Stomach (tissue), 9 donors: ENCODE measurements around the gene C7orf33. TPM values are rescaled to one million over a fixed set of nuclear protein-coding genes. Genes with fewer than 3 reads are reported as not detected.
"Not testable (repeated sequence)": the region's sequence is repeated elsewhere in the genome, so short reads cannot be mapped to it uniquely, and the experiment has no call there.

ENCODE experiments used
- DNase-seq, 2 donors: peaks; one replicate each; pipeline versions ENCODE4 v3.0.0 to v3.0.0-alpha.2; 2013 to 2019
- H3K27ac ChIP-seq, 5 donors: fragments of 200-600 bp in 4 of 5; sonication (generic) in 4 of 5; one replicate each; pipeline ENCODE4 v1.5.1; 2013 to 2019; ENCODE audit warnings: mild to moderate bottlenecking in 1 of 5, moderate library complexity in 1 of 5
- H3K27me3 ChIP-seq, 3 donors: fragments of 200-600 bp; sonication (generic); one replicate each; pipeline ENCODE4 v1.5.1; 2017 to 2019; ENCODE audit warnings: mixed run types in 1 of 3
- H3K36me3 ChIP-seq, 4 donors: fragments of 200-600 bp; sonication (generic); 1 replicate in 3 of 4; 2 replicates in 1 of 4; pipeline ENCODE4 v1.5.1; 2016 to 2019
- H3K4me1 ChIP-seq, 4 donors: fragments of 200-600 bp; sonication (generic); one replicate each; pipeline ENCODE4 v1.5.1; 2016 to 2019
- H3K4me3 ChIP-seq, 4 donors: fragments of 200-600 bp; sonication (generic) in 3 of 4; one replicate each; pipeline ENCODE4 v1.5.1; 2016 to 2019; ENCODE audit warnings: mild to moderate bottlenecking in 1 of 4
- H3K9me3 ChIP-seq, 4 donors: fragments of 200-600 bp; sonication (generic); one replicate each; pipeline ENCODE4 v1.5.1; 2016 to 2019
- EP300 ChIP-seq: sonication (generic); formaldehyde crosslinking; IDR thresholded peaks from one replicate; pipeline ENCODE4 v1.6.1; 2017; ENCODE audit warnings: antibody characterized with exemption
- POLR2A ChIP-seq, 4 donors: fragments of 450-650 bp; IDR thresholded peaks; one replicate each; pipeline ENCODE4 v1.6.1; 2016; ENCODE audit warnings: antibody characterized with exemption in 4 of 4, control low read depth in 2 of 4, mild to moderate bottlenecking in 1 of 4, moderate library complexity in 1 of 4
- POLR2AphosphoS5 ChIP-seq, 3 donors: sonication (generic); formaldehyde crosslinking; IDR thresholded peaks; one replicate each; pipeline ENCODE4 v1.6.1; 2016; ENCODE audit warnings: antibody characterized with exemption in 3 of 3
- WGBS, 5 donors: extraction: QIAGEN DNeasy Blood & Tissue Kit in 3 of 5; methylation state at CpG; one replicate each; pipeline versions ENCODE4 v1.1.5 to v1.1.7; 2013 to 2018; 5-methylcytosine and 5-hydroxymethylcytosine counted together
- intact Hi-C: fragments of 100-400 bp; cut with DNase I; formaldehyde crosslinking; loops from one replicate; pipeline ENCODE4 v1.15.1; 2023; ENCODE audit warnings: low total_unique reads
- polyA plus RNA-seq, 3 donors: library from polyadenylated mRNA; stranded (reverse); fragments of 200-250 nt; gene quantifications; one replicate each; pipeline ENCODE4 v1.2.3, GENCODE V29; 2013
- total RNA-seq, 5 donors: library from RNA; depleted of rRNA; stranded (reverse); fragments of >200 nt; gene quantifications; one replicate each; pipeline versions ENCODE4 v1.1.0 to v1.2.3, GENCODE V29; 2014 to 2016
- TF ChIP-seq, protein P1 (sequence below), 7 experiments: fragments of 450-650 bp in 4 of 7; fragments of 200-600 bp in 3 of 7; sonication (generic) in 3 of 7; IDR thresholded peaks; one replicate each; pipeline ENCODE4 v1.5.1; 2016 to 2019; ENCODE audit warnings: antibody characterized with exemption in 7 of 7, control low read depth in 2 of 7, mild to moderate bottlenecking in 1 of 7
- donor health status: healthy with polysubstance abuse.
- donor health status: Bipolar disorder and iron deficiency.
- donor health status: healthy.

The C7orf33 gene
- total and polyA plus RNA-seq, 8 donors: not detected

DNA sequence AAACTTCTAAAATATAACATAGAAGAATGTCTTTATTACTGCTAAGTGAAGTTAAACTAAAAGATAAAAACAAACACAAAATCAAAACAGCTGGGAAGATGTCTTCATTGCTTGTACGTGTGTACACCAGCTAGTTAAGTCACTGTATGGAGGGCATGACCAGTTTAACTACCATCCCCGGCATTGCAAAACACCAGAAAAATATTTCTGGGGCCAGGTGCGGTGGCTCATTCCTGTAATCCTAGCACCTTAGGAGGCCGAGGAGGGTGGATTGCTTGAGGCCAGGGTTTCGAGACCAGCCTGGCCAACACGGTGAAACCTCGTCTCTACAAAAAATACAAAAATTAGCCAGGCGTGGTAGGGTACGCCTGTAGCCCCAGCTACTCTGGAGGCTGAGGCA lies 19.2 kb upstream of the C7orf33 start:
- intact Hi-C loops: no loop called here
- TF ChIP-seq EP300 (no peak), POLR2A (IDR thresholded peaks at IDR 0.05) (no peak), POLR2AphosphoS5 (IDR thresholded peaks at IDR 0.05) (no peak)
- TF ChIP-seq, protein P1, sequence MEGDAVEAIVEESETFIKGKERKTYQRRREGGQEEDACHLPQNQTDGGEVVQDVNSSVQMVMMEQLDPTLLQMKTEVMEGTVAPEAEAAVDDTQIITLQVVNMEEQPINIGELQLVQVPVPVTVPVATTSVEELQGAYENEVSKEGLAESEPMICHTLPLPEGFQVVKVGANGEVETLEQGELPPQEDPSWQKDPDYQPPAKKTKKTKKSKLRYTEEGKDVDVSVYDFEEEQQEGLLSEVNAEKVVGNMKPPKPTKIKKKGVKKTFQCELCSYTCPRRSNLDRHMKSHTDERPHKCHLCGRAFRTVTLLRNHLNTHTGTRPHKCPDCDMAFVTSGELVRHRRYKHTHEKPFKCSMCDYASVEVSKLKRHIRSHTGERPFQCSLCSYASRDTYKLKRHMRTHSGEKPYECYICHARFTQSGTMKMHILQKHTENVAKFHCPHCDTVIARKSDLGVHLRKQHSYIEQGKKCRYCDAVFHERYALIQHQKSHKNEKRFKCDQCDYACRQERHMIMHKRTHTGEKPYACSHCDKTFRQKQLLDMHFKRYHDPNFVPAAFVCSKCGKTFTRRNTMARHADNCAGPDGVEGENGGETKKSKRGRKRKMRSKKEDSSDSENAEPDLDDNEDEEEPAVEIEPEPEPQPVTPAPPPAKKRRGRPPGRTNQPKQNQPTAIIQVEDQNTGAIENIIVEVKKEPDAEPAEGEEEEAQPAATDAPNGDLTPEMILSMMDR (IDR thresholded peaks at IDR 0.05): no peak
- H3K4me3 ChIP-seq: no peak overlapping the region
- H3K9me3 ChIP-seq: peaks cover 0 to 4% (median 0%) of the 10 kb centered on the region in 4 donors
- DNase-seq: no peak
- H3K36me3 ChIP-seq: no peaks in the 10 kb centered on the region
- peaks cover 0 to 10% (median 3%) of the 10 kb centered on the region in 4 donors for H3K4me1 ChIP-seq
- WGBS, 5 donors: 83 to 93% (median 86%) methylated on average over 9 of the region's 9 CpGs
- no peak overlapping the region for H3K27ac ChIP-seq
- H3K27me3 ChIP-seq: no peaks in the 10 kb centered on the region

DNA sequence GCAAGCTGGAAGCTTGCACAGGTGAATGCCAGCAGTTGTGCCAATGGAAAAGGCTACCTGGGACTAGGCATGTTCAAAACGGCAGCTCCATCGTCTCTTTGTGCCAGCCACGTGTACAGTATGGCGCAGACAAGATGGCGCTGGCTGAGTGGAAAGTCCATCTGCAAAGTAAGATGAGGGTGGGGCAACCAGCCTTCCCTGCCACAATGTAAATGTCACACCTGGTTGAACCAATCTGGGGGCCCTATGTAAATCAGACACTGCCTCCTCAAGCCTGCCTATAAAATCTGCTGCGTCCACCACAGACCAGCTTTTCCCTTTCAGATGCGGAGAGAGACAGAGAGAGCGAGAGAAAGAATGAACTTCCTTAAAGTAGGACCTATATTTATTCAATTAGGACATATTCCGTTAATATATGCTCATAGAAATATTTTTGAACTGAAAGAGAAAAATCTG lies 18.5 kb upstream of the C7orf33 start:
- no peak overlapping the region for H3K27ac ChIP-seq
- no peak for DNase-seq
- peaks cover 0 to 6% (median 3%) of the 10 kb centered on the region in 4 donors for H3K4me1 ChIP-seq
- WGBS, 5 donors: 82 to 91% (median 87%) methylated on average over 9 of the region's 9 CpGs
- H3K4me3 ChIP-seq: no peak overlapping the region
- H3K9me3 ChIP-seq: peaks cover 0 to 4% (median 0%) of the 10 kb centered on the region in 4 donors
- intact Hi-C loops: no loop called here
- TF ChIP-seq, protein P1 (IDR thresholded peaks at IDR 0.05): no peak
- TF ChIP-seq POLR2A (IDR thresholded peaks at IDR 0.05) (no peak), EP300 (no peak), POLR2AphosphoS5 (IDR thresholded peaks at IDR 0.05) (no peak)
- no peaks in the 10 kb centered on the region for H3K27me3 ChIP-seq
- H3K36me3 ChIP-seq: no peaks in the 10 kb centered on the region

DNA sequence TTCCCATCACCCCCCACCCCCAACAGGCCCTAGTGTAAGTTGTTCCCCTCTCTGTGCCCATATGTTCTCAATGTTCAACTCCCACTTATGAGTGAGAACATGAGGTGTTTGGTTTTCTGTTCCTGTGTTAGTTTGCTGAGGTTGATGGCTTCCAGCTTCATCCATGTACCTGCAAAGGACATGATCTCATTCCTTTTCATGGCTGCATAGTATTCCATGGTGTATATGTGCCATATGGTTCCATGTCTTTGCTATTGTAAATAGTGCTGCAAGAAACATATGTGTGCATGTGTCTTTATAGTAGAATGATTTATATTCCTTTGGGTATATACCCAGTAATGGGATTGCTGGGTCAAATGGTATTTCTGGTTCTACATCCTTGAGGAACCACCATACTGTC lies 17.0 kb upstream of the C7orf33 start:
- DNase-seq, H3K36me3 ChIP-seq, H3K27ac ChIP-seq, H3K4me1 ChIP-seq, H3K27me3 ChIP-seq, H3K9me3 ChIP-seq, intact Hi-C loops, H3K4me3 ChIP-seq: not testable (repeated sequence)

DNA sequence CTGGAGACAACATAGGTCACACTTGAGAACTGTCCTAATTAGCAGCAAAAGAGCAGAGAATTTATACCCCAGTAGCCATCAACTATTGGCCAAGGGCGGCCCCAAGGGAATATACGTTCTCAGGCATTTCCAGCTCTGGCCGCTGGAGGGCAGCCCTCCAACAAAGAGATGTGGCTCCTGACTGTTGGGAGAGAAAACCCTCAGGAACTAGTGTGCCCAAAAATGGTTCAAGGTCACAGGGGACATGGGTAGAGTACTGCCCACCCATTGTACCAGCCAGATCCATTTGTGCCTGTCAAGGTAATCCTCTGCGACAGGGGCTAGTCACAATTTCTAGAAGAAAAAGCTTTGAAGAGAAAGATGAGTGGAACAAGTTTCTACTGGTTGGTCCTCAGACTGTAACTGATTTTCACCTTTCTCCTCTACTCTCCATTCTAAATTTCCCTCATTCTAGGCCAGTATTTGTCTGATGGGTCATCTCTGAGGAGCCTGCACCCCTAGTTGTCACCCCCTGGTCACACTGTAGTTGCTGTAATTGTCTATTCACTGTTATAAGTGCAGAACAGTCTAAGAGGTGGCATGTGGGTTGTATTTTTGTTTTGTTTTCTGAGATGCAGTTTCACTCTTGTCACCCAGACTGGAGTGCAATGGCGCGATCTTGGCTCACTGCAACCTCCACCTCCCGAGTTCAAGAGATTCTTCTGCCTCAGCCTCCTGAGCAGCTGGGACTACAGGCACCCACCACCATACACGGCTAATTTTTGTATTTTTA lies 14.7 kb upstream of the C7orf33 start:
- H3K36me3 ChIP-seq: no peaks in the 10 kb centered on the region
- H3K4me1 ChIP-seq: peaks cover 0 to 6% (median 2%) of the 10 kb centered on the region in 4 donors
- no peaks in the 10 kb centered on the region for H3K9me3 ChIP-seq
- WGBS, 5 donors: 41 to 49% (median 45%) methylated on average over 8 of the region's 8 CpGs
- no peaks in the 10 kb centered on the region for H3K27me3 ChIP-seq
- intact Hi-C loops: loop anchor here (5.0 kb wide), 1 partner anchor 386 kb away; no protein-coding TSS in a partner anchor
- H3K27ac ChIP-seq: no peak overlapping the region
- DNase-seq: peak; percentile 80 to 84
- TF ChIP-seq POLR2AphosphoS5 (IDR thresholded peaks at IDR 0.05): peak in 1 of 3 donors; percentile 18
- TF ChIP-seq POLR2A (IDR thresholded peaks at IDR 0.05): no peak
- TF ChIP-seq, protein P1 (IDR thresholded peaks at IDR 0.05): peak in 5 of 7 experiments; percentile 59 to 86 (median 76)
- TF ChIP-seq EP300: no peak
- H3K4me3 ChIP-seq: no peak overlapping the region

DNA sequence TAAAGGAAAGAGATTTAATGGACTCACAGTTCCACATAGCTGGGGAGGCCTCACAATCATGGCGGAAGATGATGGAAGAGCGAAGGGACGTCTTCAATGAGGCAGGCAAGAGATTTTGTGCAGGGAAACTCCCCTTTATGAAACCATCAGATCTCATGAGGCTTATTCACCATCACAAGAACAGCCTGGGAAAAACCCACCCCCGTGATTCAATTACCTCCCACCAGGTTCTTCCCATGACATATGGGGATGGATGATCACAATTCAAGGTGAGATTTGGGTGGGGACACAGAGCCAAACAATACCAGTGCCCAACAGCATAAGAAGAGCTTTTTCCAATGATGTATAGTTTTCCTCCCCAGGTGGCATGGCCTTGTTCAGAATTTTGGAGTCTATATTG lies 11.2 kb upstream of the C7orf33 start:
- intact Hi-C loops: loop anchor here (5.0 kb wide), 1 partner anchor 383 kb away; no protein-coding TSS in a partner anchor
- WGBS, 5 donors: 84 to 94% (median 85%) methylated on average over 4 of the region's 4 CpGs
- TF ChIP-seq EP300: no peak
- TF ChIP-seq, protein P1 (IDR thresholded peaks at IDR 0.05): no peak
- no peak for TF ChIP-seq POLR2AphosphoS5 (IDR thresholded peaks at IDR 0.05)
- no peak for TF ChIP-seq POLR2A (IDR thresholded peaks at IDR 0.05)
- H3K4me3 ChIP-seq: no peak overlapping the region
- no peaks in the 10 kb centered on the region for H3K27me3 ChIP-seq
- H3K36me3 ChIP-seq: no peaks in the 10 kb centered on the region
- H3K9me3 ChIP-seq: no peaks in the 10 kb centered on the region
- H3K4me1 ChIP-seq: peaks cover 0 to 6% (median 2%) of the 10 kb centered on the region in 4 donors
- H3K27ac ChIP-seq: no peak overlapping the region
- DNase-seq: no peak
